HG02870 (cell line): ENCODE measurements around the gene NARF.

ENCODE experiments used
- ATAC-seq: cut with Tn5 transposase; IDR thresholded peaks from one replicate; pipeline ENCODE4 v1.9.1; 2021; ENCODE audit warnings: mild to moderate bottlenecking, moderate library complexity; ENCODE audit not compliant: unreplicated experiment

Gene NARF

GRCh38 chr17:82433560-82434215 is 24.9 kb upstream of the NARF start:
- ATAC-seq = no peak

- ATAC-seq = no peak
These were observed 24.4 kb upstream of the NARF start for GRCh38 chr17:82434216-82434565.

- no peak for ATAC-seq
These were observed 23.4 kb upstream of the NARF start for GRCh38 chr17:82435103-82435502.

- ATAC-seq = no peak
These were observed 22.6 kb upstream of the NARF start for GRCh38 chr17:82435601-82436583.

GRCh38 chr17:82436601-82437324 is 21.8 kb upstream of the NARF start:
- ATAC-seq = no peak

- no peak for ATAC-seq
These were observed 21.2 kb upstream of the NARF start for GRCh38 chr17:82437325-82437668.

GRCh38 chr17:82438401-82439193 is 19.9 kb upstream of the NARF start:
- ATAC-seq = no peak

- no peak for ATAC-seq
These were observed 19.2 kb upstream of the NARF start for GRCh38 chr17:82439194-82439828.

GRCh38 chr17:82439829-82440365 is 18.6 kb upstream of the NARF start:
- ATAC-seq = no peak

GRCh38 chr17:82440469-82440981 is 18.0 kb upstream of the NARF start:
- no peak for ATAC-seq

- ATAC-seq = no peak
These were observed 17.4 kb upstream of the NARF start for GRCh38 chr17:82440991-82441627.

- ATAC-seq = no peak
These were observed 16.7 kb upstream of the NARF start for GRCh38 chr17:82441691-82442487.

GRCh38 chr17:82442643-82443464 is 15.7 kb upstream of the NARF start:
- ATAC-seq = no peak

GRCh38 chr17:82443465-82444283 is 14.9 kb upstream of the NARF start:
- no peak for ATAC-seq

- no peak for ATAC-seq
These were observed 14.2 kb upstream of the NARF start for GRCh38 chr17:82444284-82444893.

GRCh38 chr17:82444941-82445521 is 13.5 kb upstream of the NARF start:
- ATAC-seq = no peak
